Uterus (tissue), 4 donors: ENCODE measurements around the gene VWA7. TPM values are rescaled to one million over a fixed set of nuclear protein-coding genes. Genes with fewer than 3 reads are reported as not detected.
A peak's percentile ranks its signal among the peaks of the same experiment; 100 is the strongest.

Source experiments
- DNase-seq, 2 donors: peaks; one replicate each; pipeline ENCODE4 v3.0.0-alpha.2; 2019 to 2020
- H3K27ac ChIP-seq, 2 donors: fragments of 200-600 bp; sonication (generic); 1 replicate in 1 of 2; 2 replicates in 1 of 2; pipeline ENCODE4 v1.5.1; 2016 to 2018
- H3K27me3 ChIP-seq, 2 donors: fragments of 200-600 bp; sonication (generic); one replicate each; pipeline ENCODE4 v1.5.1; 2018 to 2019; ENCODE audit warnings: control low read depth in 1 of 2
- H3K36me3 ChIP-seq, 2 donors: fragments of 200-600 bp; sonication (generic); one replicate each; pipeline ENCODE4 v1.5.1; 2019; ENCODE audit warnings: control low read depth in 1 of 2
- H3K4me1 ChIP-seq, 2 donors: fragments of 200-600 bp; sonication (generic); one replicate each; pipeline ENCODE4 v1.5.1; 2018 to 2019; ENCODE audit warnings: control low read depth in 1 of 2
- H3K4me3 ChIP-seq, 2 donors: fragments of 200-600 bp; sonication (generic); 1 replicate in 1 of 2; 2 replicates in 1 of 2; pipeline ENCODE4 v1.5.1; 2018 to 2019; ENCODE audit warnings: mild to moderate bottlenecking in 1 of 2
- H3K9me3 ChIP-seq, 2 donors: fragments of 200-600 bp; sonication (generic); one replicate each; pipeline ENCODE4 v1.5.1; 2019; ENCODE audit warnings: control low read depth in 1 of 2
- POLR2A ChIP-seq, 2 donors: fragments of 450-650 bp; IDR thresholded peaks; one replicate each; pipeline ENCODE4 v1.6.1; 2016; ENCODE audit warnings: antibody characterized with exemption in 2 of 2, mild to moderate bottlenecking in 1 of 2, moderate library complexity in 1 of 2
- intact Hi-C: fragments of 100-400 bp; cut with DNase I; formaldehyde crosslinking; loops from one replicate; pipeline ENCODE4 v1.15.1; 2023; ENCODE audit warnings: low total_unique reads
- total RNA-seq, 4 donors: library from RNA; depleted of rRNA in 3 of 4; stranded (reverse); fragments of >200 nt in 3 of 4; gene quantifications; one replicate each; pipeline versions ENCODE4 v1.1.0 to v1.2.4, GENCODE V29; 2014 to 2023
- TF ChIP-seq, protein P1 (sequence below), 4 experiments: fragments of 200-600 bp in 2 of 4; fragments of 450-650 bp in 2 of 4; sonication (generic) in 2 of 4; IDR thresholded peaks; one replicate each; pipeline ENCODE4 v1.5.1; 2016 to 2019; ENCODE audit warnings: antibody characterized with exemption in 4 of 4, mild to moderate bottlenecking in 2 of 4, moderate library complexity in 1 of 4
- donor health status: DM: yes; HTN: yes; CAD: no.

Gene VWA7
- total RNA-seq, 4 donors from 2014 or later = 0.88 to 24.1 (median 3.1) TPM

GRCh38 chr6:31727034-31727716, 50.0 kb downstream of the VWA7 start:
- intact Hi-C loops = no loop called here
- H3K4me3 ChIP-seq = no peak overlapping the region
- H3K9me3 ChIP-seq = no peaks in the 10 kb centered on the region
- TF ChIP-seq, protein P1, sequence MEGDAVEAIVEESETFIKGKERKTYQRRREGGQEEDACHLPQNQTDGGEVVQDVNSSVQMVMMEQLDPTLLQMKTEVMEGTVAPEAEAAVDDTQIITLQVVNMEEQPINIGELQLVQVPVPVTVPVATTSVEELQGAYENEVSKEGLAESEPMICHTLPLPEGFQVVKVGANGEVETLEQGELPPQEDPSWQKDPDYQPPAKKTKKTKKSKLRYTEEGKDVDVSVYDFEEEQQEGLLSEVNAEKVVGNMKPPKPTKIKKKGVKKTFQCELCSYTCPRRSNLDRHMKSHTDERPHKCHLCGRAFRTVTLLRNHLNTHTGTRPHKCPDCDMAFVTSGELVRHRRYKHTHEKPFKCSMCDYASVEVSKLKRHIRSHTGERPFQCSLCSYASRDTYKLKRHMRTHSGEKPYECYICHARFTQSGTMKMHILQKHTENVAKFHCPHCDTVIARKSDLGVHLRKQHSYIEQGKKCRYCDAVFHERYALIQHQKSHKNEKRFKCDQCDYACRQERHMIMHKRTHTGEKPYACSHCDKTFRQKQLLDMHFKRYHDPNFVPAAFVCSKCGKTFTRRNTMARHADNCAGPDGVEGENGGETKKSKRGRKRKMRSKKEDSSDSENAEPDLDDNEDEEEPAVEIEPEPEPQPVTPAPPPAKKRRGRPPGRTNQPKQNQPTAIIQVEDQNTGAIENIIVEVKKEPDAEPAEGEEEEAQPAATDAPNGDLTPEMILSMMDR (IDR thresholded peaks at IDR 0.05) = no peak
- no peak for TF ChIP-seq POLR2A (IDR thresholded peaks at IDR 0.05)
- H3K4me1 ChIP-seq = peaks cover 4 to 6% of the 10 kb centered on the region in 2 donors
- no peak for DNase-seq
- H3K27me3 ChIP-seq = no peaks in the 10 kb centered on the region
- H3K36me3 ChIP-seq = no peaks in the 10 kb centered on the region
- peak overlapping the region; percentile 93 to 100 for H3K27ac ChIP-seq

- Histone ChIP-seq H3K36me3 (no peaks in the 10 kb centered on the region), H3K4me1 (peaks cover 4 to 6% of the 10 kb centered on the region in 2 donors), H3K4me3 (no peak overlapping the region), H3K9me3 (no peaks in the 10 kb centered on the region), H3K27me3 (no peaks in the 10 kb centered on the region), H3K27ac (peak overlapping the region in 1 of 2 donors; percentile 93)
- no peak for DNase-seq
- intact Hi-C loops = no loop called here
- TF ChIP-seq, protein P1 (IDR thresholded peaks at IDR 0.05) = no peak
- no peak for TF ChIP-seq POLR2A (IDR thresholded peaks at IDR 0.05)
Observed at GRCh38 chr6:31725502-31726350, 51.4 kb downstream of the VWA7 start.

- H3K27me3 ChIP-seq = no peaks in the 10 kb centered on the region
- no peak overlapping the region for H3K4me3 ChIP-seq
- H3K36me3 ChIP-seq = no peaks in the 10 kb centered on the region
- H3K27ac ChIP-seq = no peak overlapping the region
- peaks cover 4 to 6% of the 10 kb centered on the region in 2 donors for H3K4me1 ChIP-seq
- intact Hi-C loops = no loop called here
- H3K9me3 ChIP-seq = no peaks in the 10 kb centered on the region
- DNase-seq = no peak
- TF ChIP-seq, protein P1 (IDR thresholded peaks at IDR 0.05) = no peak
- TF ChIP-seq POLR2A (IDR thresholded peaks at IDR 0.05) = no peak
Observed at GRCh38 chr6:31723980-31724691, 53.0 kb downstream of the VWA7 start.

DNA sequence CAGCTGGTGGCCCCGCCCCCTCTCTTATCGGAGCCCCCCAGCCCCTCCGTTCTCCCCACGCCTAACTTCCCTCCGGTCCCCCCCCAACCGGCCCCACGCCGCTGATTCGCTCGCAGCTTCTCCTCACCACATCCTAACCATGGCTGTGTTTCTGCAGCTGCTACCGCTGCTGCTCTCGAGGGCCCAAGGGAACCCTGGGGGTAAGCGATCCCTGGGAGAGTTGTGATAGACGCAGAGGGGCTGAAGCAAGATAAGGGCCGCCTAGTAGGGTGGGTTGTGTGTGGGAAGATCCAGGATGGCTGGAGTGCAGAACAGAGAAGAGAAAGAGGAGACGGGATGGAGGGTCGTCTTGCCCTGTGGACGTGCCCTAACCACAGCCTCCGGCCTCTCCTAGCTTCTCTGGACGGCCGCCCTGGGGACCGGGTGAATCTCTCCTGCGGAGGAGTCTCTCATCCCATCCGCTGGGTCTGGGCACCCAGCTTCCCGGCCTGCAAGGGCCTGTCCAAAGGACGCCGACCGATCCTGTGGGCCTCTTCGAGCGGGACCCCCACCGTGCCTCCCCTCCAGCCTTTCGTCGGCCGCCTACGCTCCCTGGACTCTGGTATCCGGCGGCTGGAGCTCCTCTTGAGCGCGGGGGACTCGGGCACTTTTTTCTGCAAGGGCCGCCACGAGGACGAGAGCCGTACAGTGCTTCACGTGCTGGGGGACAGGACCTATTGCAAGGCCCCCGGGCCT, 53.7 kb downstream of the VWA7 start, which contains the start of gene MPIG6B:
TSS of gene MPIG6B (plus strand) at position 129 of the 735 bp plus-strand sequence. CDS start at position 140, 11 bp downstream.
- intact Hi-C loops = no loop called here

More for the DNA sequence above, 53.7 kb downstream of the VWA7 start, which contains the start of gene MPIG6B:
- H3K9me3 ChIP-seq = no peaks in the 10 kb centered on the region
- TF ChIP-seq POLR2A (IDR thresholded peaks at IDR 0.05) = no peak
- TF ChIP-seq, protein P1 (IDR thresholded peaks at IDR 0.05) = no peak
- H3K27me3 ChIP-seq = no peaks in the 10 kb centered on the region
- DNase-seq = no peak
- peaks cover 4 to 5% of the 10 kb centered on the region in 2 donors for H3K4me1 ChIP-seq
- H3K4me3 ChIP-seq = no peak within 1 kb of the TSS
- H3K27ac ChIP-seq = no peak within 1 kb of the TSS
- H3K36me3 ChIP-seq = no peaks in the 10 kb centered on the region
